Endodermal cell (in vitro differentiated cells): ENCODE results near the gene ATP13A3. TPM values are rescaled to one million over a fixed set of nuclear protein-coding genes. Genes with fewer than 3 reads are reported as not detected.

ENCODE experiments used
- DNase-seq: peaks from one replicate; pipeline ENCODE4 v3.0.0-alpha.2; 2017
- H3K27ac ChIP-seq: 2 replicates; pipeline ENCODE4 v1.5.1; 2013; ENCODE audit warnings: mild to moderate bottlenecking, low read depth, low read length, moderate library complexity
- H3K27me3 ChIP-seq: 2 replicates; pipeline ENCODE4 v1.6.1; 2013; ENCODE audit warnings: mild to moderate bottlenecking, low read length, moderate library complexity; ENCODE audit not compliant: insufficient read depth, control insufficient read depth, poor library complexity, severe bottlenecking
- H3K36me3 ChIP-seq: 2 replicates; pipeline ENCODE4 v1.7.0; 2013; ENCODE audit warnings: mild to moderate bottlenecking, low read length, moderate library complexity; ENCODE audit not compliant: control insufficient read depth, insufficient read depth
- H3K4me1 ChIP-seq: one replicate; pipeline ENCODE4 v1.7.0; 2013; ENCODE audit warnings: low read length; ENCODE audit not compliant: control insufficient read depth, insufficient read depth
- H3K4me3 ChIP-seq: 2 replicates; pipeline ENCODE4 v1.5.1; 2013; ENCODE audit warnings: mild to moderate bottlenecking, low read length, moderate library complexity
- H3K9ac ChIP-seq: 2 replicates; pipeline ENCODE4 v1.6.1; 2013; ENCODE audit warnings: mild to moderate bottlenecking, low read length, moderate library complexity; ENCODE audit not compliant: poor library complexity, severe bottlenecking; ENCODE audit errors: extremely low read depth
- H3K9me3 ChIP-seq: 2 replicates; pipeline ENCODE4 v1.6.1; 2013; ENCODE audit warnings: mild to moderate bottlenecking, low read length, moderate library complexity; ENCODE audit not compliant: control insufficient read depth
- H3K27ac Mint-ChIP-seq: 2 replicates; pipeline ENCODE4 v1.8.0; 2020; ENCODE audit warnings: mixed read lengths
- H3K27me3 Mint-ChIP-seq: 2 replicates; pipeline ENCODE4 v1.8.0; 2021; ENCODE audit warnings: mild to moderate bottlenecking, mixed read lengths; ENCODE audit not compliant: insufficient read depth
- H3K36me3 Mint-ChIP-seq: 2 replicates; pipeline ENCODE4 v1.8.0; 2020; ENCODE audit warnings: low read depth, mixed read lengths
- H3K4me1 Mint-ChIP-seq: 2 replicates; pipeline ENCODE4 v1.8.0; 2020; ENCODE audit warnings: mixed read lengths
- H3K4me3 Mint-ChIP-seq: 2 replicates; pipeline ENCODE4 v1.8.0; 2020; ENCODE audit warnings: mild to moderate bottlenecking, moderate library complexity, mixed read lengths
- H3K9me3 Mint-ChIP-seq: 2 replicates; pipeline ENCODE4 v1.8.0; 2020; ENCODE audit warnings: mild to moderate bottlenecking, mixed read lengths
- CTCF ChIP-seq: fragments of 200-600 bp; sonication (generic); conservative IDR thresholded peaks from 2 replicates; pipeline ENCODE4 v1.5.0; 2021; ENCODE audit warnings: antibody characterized with exemption, mild to moderate bottlenecking
- WGBS, 2 experiments: methylation state at CpG; one replicate each; pipeline versions ENCODE4 v1.1.5 to v1.1.7; 2013; ENCODE audit warnings: missing lambda C conversion rate in 2 of 2, mixed read lengths in 1 of 2; ENCODE audit not compliant: insufficient coverage in 1 of 2, insufficient read length in 1 of 2; 5-methylcytosine and 5-hydroxymethylcytosine counted together
- total RNA-seq, 2 donors: library from RNA; stranded (reverse); fragmentation: NEBNext Ultra II Directional in 1 of 2; extraction: Animal tissue kit (Norgen Biotek cat#: 25700) in 1 of 2; gene quantifications; 2 replicates in 1 of 2; 3 replicates in 1 of 2; pipeline ENCODE4 v1.2.1, GENCODE V29; 2021

Gene ATP13A3
- total RNA-seq, 2 donors from 2014 or later: 99.7 to 125 TPM

GRCh38 chr3:194383276-194383940, 103.4 kb downstream of the ATP13A3 start:
- Histone ChIP-seq H3K9me3 (no peaks in the 10 kb centered on the region), H3K27ac (no peak overlapping the region), H3K36me3 (no peaks in the 10 kb centered on the region), H3K9ac (no peak overlapping the region), H3K4me1 (peaks cover 19% of the 10 kb centered on the region), H3K27me3 (peaks cover 46% of the 10 kb centered on the region), H3K4me3 (no peak overlapping the region)
- Mint-ChIP-seq H3K27ac (no peak overlapping the region), H3K27me3 (peaks cover 52% of the 10 kb centered on the region), H3K4me3 (no peak overlapping the region), H3K9me3 (no peaks in the 10 kb centered on the region), H3K36me3 (no peaks in the 10 kb centered on the region), H3K4me1 (peaks cover 30% of the 10 kb centered on the region)
- DNase-seq: peak; percentile 85
- 69 to 71% methylated on average over 6 to 14 of the region's 14 CpGs for WGBS, 2 experiments
- no peak for TF ChIP-seq CTCF

GRCh38 chr3:194382892-194383223, 103.9 kb downstream of the ATP13A3 start:
- peak; percentile 65 for DNase-seq
- WGBS, 2 experiments: 86% methylated on average over 9 of the region's 9 CpGs; no CpG with 5 or more reads in 1 of the 2 experiments
- Mint-ChIP-seq H3K36me3 (no peaks in the 10 kb centered on the region), H3K27me3 (peaks cover 52% of the 10 kb centered on the region), H3K4me3 (no peak overlapping the region), H3K27ac (no peak overlapping the region), H3K9me3 (no peaks in the 10 kb centered on the region), H3K4me1 (peaks cover 30% of the 10 kb centered on the region)
- Histone ChIP-seq H3K36me3 (no peaks in the 10 kb centered on the region), H3K27ac (no peak overlapping the region), H3K27me3 (peaks cover 46% of the 10 kb centered on the region), H3K9ac (no peak overlapping the region), H3K9me3 (no peaks in the 10 kb centered on the region), H3K4me1 (peaks cover 19% of the 10 kb centered on the region), H3K4me3 (no peak overlapping the region)
- no peak for TF ChIP-seq CTCF

GRCh38 chr3:194382196-194382891, 104.5 kb downstream of the ATP13A3 start:
- peak; percentile 53 for DNase-seq
- Histone ChIP-seq H3K9ac (no peak overlapping the region), H3K36me3 (no peaks in the 10 kb centered on the region), H3K4me1 (peaks cover 19% of the 10 kb centered on the region), H3K9me3 (no peaks in the 10 kb centered on the region), H3K27ac (no peak overlapping the region), H3K27me3 (peaks cover 41% of the 10 kb centered on the region), H3K4me3 (no peak overlapping the region)
- Mint-ChIP-seq H3K9me3 (no peaks in the 10 kb centered on the region), H3K36me3 (no peaks in the 10 kb centered on the region), H3K4me1 (peaks cover 30% of the 10 kb centered on the region), H3K27ac (no peak overlapping the region), H3K4me3 (no peak overlapping the region), H3K27me3 (peaks cover 52% of the 10 kb centered on the region)
- WGBS, 2 experiments: 87 to 92% methylated on average over 19 to 20 of the region's 20 CpGs
- no peak for TF ChIP-seq CTCF
